Uterus (tissue), 4 donors: ENCODE results near the gene EIF3F. TPM values are rescaled to one million over a fixed set of nuclear protein-coding genes. Genes with fewer than 3 reads are reported as not detected.

Source experiments
- DNase-seq, 2 donors: peaks; one replicate each; pipeline ENCODE4 v3.0.0-alpha.2; 2019 to 2020
- H3K27ac ChIP-seq, 2 donors: fragments of 200-600 bp; sonication (generic); 1 replicate in 1 of 2; 2 replicates in 1 of 2; pipeline ENCODE4 v1.5.1; 2016 to 2018
- H3K27me3 ChIP-seq, 2 donors: fragments of 200-600 bp; sonication (generic); one replicate each; pipeline ENCODE4 v1.5.1; 2018 to 2019; ENCODE audit warnings: control low read depth in 1 of 2
- H3K36me3 ChIP-seq, 2 donors: fragments of 200-600 bp; sonication (generic); one replicate each; pipeline ENCODE4 v1.5.1; 2019; ENCODE audit warnings: control low read depth in 1 of 2
- H3K4me1 ChIP-seq, 2 donors: fragments of 200-600 bp; sonication (generic); one replicate each; pipeline ENCODE4 v1.5.1; 2018 to 2019; ENCODE audit warnings: control low read depth in 1 of 2
- H3K4me3 ChIP-seq, 2 donors: fragments of 200-600 bp; sonication (generic); 1 replicate in 1 of 2; 2 replicates in 1 of 2; pipeline ENCODE4 v1.5.1; 2018 to 2019; ENCODE audit warnings: mild to moderate bottlenecking in 1 of 2
- H3K9me3 ChIP-seq, 2 donors: fragments of 200-600 bp; sonication (generic); one replicate each; pipeline ENCODE4 v1.5.1; 2019; ENCODE audit warnings: control low read depth in 1 of 2
- POLR2A ChIP-seq, 2 donors: fragments of 450-650 bp; IDR thresholded peaks; one replicate each; pipeline ENCODE4 v1.6.1; 2016; ENCODE audit warnings: antibody characterized with exemption in 2 of 2, mild to moderate bottlenecking in 1 of 2, moderate library complexity in 1 of 2
- intact Hi-C: fragments of 100-400 bp; cut with DNase I; formaldehyde crosslinking; loops from one replicate; pipeline ENCODE4 v1.15.1; 2023; ENCODE audit warnings: low total_unique reads
- total RNA-seq, 4 donors: library from RNA; depleted of rRNA in 3 of 4; stranded (reverse); fragments of >200 nt in 3 of 4; gene quantifications; one replicate each; pipeline versions ENCODE4 v1.1.0 to v1.2.4, GENCODE V29; 2014 to 2023
- TF ChIP-seq, protein P1 (sequence below), 4 experiments: fragments of 200-600 bp in 2 of 4; fragments of 450-650 bp in 2 of 4; sonication (generic) in 2 of 4; IDR thresholded peaks; one replicate each; pipeline ENCODE4 v1.5.1; 2016 to 2019; ENCODE audit warnings: antibody characterized with exemption in 4 of 4, mild to moderate bottlenecking in 2 of 4, moderate library complexity in 1 of 4
- donor health status: DM: yes; HTN: yes; CAD: no.

EIF3F gene
- total RNA-seq, 4 donors from 2014 or later = 97.9 to 261 (median 213) TPM

DNA sequence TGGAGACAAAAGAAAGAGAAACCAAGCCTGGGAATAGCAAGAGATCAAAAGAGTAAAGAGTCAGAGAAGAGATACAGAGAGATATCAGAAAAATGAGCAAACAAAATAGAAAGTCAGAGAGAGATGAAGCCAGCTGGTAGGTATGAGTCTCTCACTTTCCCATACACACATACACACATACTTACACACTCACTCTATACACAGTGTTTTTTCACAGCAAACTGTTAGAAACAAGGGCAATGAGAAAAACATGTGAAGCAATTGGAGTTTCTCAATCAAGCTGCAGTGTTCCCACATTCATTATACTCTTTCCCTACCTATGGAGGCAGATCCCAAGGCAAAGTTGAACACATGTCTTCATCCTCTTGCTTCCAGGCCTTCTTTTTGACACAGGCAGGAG, 19.3 kb upstream of the EIF3F start:
- H3K36me3 ChIP-seq = no peaks in the 10 kb centered on the region
- no peaks in the 10 kb centered on the region for H3K9me3 ChIP-seq
- no peak for DNase-seq
- no peaks in the 10 kb centered on the region for H3K27me3 ChIP-seq
- intact Hi-C loops = no loop called here
- no peaks in the 10 kb centered on the region for H3K4me1 ChIP-seq
- H3K27ac ChIP-seq = no peak overlapping the region
- H3K4me3 ChIP-seq = no peak overlapping the region
- TF ChIP-seq, protein P1, sequence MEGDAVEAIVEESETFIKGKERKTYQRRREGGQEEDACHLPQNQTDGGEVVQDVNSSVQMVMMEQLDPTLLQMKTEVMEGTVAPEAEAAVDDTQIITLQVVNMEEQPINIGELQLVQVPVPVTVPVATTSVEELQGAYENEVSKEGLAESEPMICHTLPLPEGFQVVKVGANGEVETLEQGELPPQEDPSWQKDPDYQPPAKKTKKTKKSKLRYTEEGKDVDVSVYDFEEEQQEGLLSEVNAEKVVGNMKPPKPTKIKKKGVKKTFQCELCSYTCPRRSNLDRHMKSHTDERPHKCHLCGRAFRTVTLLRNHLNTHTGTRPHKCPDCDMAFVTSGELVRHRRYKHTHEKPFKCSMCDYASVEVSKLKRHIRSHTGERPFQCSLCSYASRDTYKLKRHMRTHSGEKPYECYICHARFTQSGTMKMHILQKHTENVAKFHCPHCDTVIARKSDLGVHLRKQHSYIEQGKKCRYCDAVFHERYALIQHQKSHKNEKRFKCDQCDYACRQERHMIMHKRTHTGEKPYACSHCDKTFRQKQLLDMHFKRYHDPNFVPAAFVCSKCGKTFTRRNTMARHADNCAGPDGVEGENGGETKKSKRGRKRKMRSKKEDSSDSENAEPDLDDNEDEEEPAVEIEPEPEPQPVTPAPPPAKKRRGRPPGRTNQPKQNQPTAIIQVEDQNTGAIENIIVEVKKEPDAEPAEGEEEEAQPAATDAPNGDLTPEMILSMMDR (IDR thresholded peaks at IDR 0.05) = no peak
- TF ChIP-seq POLR2A (IDR thresholded peaks at IDR 0.05) = no peak

DNA sequence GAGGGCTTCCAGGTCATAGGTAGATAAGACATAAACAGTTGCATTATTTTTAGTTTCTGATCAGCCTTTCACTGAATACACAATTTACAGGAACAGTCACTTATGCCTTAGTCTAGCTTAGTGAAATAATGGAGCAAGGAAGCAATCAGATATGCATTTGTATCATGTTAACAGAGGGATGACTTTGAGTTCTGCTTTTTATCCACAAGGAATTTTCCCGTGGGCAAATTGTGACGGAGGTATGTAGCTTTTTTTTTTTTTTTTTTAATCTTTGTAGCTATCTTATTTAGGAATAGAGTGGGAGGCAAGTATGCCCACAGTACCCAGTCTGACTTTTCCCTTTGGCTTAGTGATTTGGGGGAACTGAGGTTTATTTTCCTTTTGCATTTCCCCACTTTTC, 18.5 kb upstream of the EIF3F start:
- Histone ChIP-seq H3K4me1 (no peaks in the 10 kb centered on the region), H3K36me3 (no peaks in the 10 kb centered on the region), H3K4me3 (no peak overlapping the region), H3K27me3 (no peaks in the 10 kb centered on the region), H3K9me3 (no peaks in the 10 kb centered on the region), H3K27ac (no peak overlapping the region)
- intact Hi-C loops = no loop called here
- DNase-seq = no peak
- TF ChIP-seq, protein P1 (IDR thresholded peaks at IDR 0.05) = no peak
- no peak for TF ChIP-seq POLR2A (IDR thresholded peaks at IDR 0.05)

DNA sequence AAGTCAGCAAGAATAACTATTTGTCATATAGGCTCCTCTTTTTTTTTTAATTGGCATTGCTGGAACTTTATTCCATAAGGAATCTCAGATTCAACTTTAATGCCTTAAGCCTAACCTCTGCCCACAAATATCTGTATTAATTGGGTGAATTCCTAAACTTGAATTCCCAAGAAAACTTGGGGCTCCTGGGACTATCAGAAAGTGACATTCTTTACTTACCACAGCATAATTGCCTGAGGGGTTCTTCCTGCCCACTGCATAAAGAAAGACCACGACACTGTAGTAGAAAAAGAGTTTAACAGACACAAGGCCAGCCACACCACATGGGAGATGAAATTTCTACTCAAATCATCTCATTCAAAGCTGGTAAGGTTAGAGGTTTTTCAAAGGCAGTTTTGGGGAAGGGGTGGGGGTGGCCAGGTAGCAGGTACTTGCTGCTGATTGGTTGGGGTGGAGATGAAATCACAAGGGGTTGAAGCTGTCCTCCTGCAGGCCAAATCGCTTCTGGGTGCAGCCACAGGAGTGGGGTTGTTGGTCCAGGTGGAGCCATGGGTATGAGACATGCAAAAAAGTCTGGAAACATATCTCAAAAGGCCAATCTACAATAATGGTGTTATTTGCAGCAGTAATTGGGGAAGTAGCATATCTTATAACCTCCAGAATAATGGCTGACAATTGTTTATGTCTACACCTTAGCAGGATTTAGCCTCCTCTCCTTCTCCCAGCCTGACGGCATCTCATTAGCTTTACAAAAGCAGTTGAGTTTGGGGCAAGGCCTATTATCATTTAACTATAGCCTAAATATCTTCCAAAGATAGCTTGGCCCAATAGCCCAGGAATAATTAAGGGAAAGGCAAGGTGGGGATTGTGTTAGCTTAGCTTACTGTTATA, 17.1 kb upstream of the EIF3F start:
- no peaks in the 10 kb centered on the region for H3K9me3 ChIP-seq
- no peaks in the 10 kb centered on the region for H3K36me3 ChIP-seq
- no peak overlapping the region for H3K4me3 ChIP-seq
- no peak overlapping the region for H3K27ac ChIP-seq
- DNase-seq = no peak
- intact Hi-C loops = no loop called here
- TF ChIP-seq, protein P1 (IDR thresholded peaks at IDR 0.05) = no peak
- TF ChIP-seq POLR2A (IDR thresholded peaks at IDR 0.05) = no peak
- no peaks in the 10 kb centered on the region for H3K27me3 ChIP-seq
- no peaks in the 10 kb centered on the region for H3K4me1 ChIP-seq

DNA sequence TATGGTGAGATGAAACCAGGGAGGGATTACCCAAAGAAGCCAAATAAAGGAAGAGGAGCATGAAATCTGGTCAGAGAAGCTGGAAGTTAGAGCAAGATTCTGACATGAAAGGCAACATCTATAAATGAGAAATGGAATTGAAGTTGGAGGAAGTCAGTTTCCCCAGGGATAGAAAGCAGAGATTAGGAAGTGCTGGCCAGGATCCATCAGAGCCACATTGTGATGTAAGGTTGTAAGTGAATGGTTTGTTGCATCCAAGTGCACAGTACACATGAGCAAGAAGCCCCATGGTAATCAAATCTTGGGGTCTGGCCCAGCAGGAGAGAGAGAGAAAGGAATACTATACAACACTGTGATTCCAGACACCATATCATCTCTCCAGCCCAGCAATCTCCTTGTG, 15.3 kb upstream of the EIF3F start:
- H3K4me1 ChIP-seq = no peaks in the 10 kb centered on the region
- no peak for DNase-seq
- intact Hi-C loops = no loop called here
- H3K27me3 ChIP-seq = no peaks in the 10 kb centered on the region
- H3K4me3 ChIP-seq = no peak overlapping the region
- TF ChIP-seq, protein P1 (IDR thresholded peaks at IDR 0.05) = no peak
- TF ChIP-seq POLR2A (IDR thresholded peaks at IDR 0.05) = no peak
- H3K36me3 ChIP-seq = no peaks in the 10 kb centered on the region
- no peak overlapping the region for H3K27ac ChIP-seq
- H3K9me3 ChIP-seq = no peaks in the 10 kb centered on the region

DNA sequence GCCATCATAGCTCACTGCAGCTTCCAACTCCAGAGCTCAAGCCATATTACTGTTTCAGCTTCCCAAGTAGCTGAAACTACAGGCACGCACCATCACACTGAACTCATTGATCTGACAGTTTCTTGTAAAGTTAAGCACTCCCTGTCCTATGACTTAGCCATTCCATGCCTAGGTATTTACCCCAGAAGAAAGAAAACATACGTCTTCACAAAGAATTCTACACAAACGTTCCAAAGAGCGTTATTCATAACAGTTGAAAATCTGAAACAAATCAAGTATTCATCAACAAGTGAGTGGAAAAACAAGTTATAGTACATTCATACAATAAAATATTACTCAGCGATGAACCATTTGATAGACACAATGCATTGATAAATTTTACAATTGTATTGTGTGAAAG, 14.1 kb upstream of the EIF3F start:
- Histone ChIP-seq H3K27me3 (no peaks in the 10 kb centered on the region), H3K9me3 (no peaks in the 10 kb centered on the region), H3K36me3 (no peaks in the 10 kb centered on the region), H3K4me1 (no peaks in the 10 kb centered on the region), H3K27ac (no peak overlapping the region), H3K4me3 (no peak overlapping the region)
- intact Hi-C loops = no loop called here
- TF ChIP-seq, protein P1 (IDR thresholded peaks at IDR 0.05) = no peak
- no peak for TF ChIP-seq POLR2A (IDR thresholded peaks at IDR 0.05)
- no peak for DNase-seq
